HG03280 (cell line): ENCODE data around the gene TNRC6C.
A peak's percentile ranks its signal among the peaks of the same experiment; 100 is the strongest.

Source experiments
- ATAC-seq: cut with Tn5 transposase; IDR thresholded peaks from one replicate; pipeline ENCODE4 v1.9.1; 2021; ENCODE audit warnings: mild to moderate bottlenecking, moderate library complexity; ENCODE audit not compliant: unreplicated experiment

TNRC6C gene

GRCh38 chr17:78012428-78012827 lies 53.9 kb downstream of the TNRC6C start:
- ATAC-seq = no peak

- ATAC-seq = no peak
Measured at GRCh38 chr17:78013683-78014467, 55.4 kb downstream of the TNRC6C start.

GRCh38 chr17:78014646-78015045 lies 56.1 kb downstream of the TNRC6C start:
- ATAC-seq = no peak

GRCh38 chr17:78016852-78017251 lies 58.3 kb downstream of the TNRC6C start:
- ATAC-seq = no peak

- no peak for ATAC-seq
Measured at GRCh38 chr17:78019367-78019975, 61.0 kb downstream of the TNRC6C start.

- ATAC-seq = peak; percentile 41
Measured at GRCh38 chr17:78019976-78020716, 61.6 kb downstream of the TNRC6C start.

GRCh38 chr17:78020717-78021108 lies 62.2 kb downstream of the TNRC6C start:
- peak; percentile 25 for ATAC-seq

GRCh38 chr17:78022425-78022824 lies 63.9 kb downstream of the TNRC6C start:
- no peak for ATAC-seq

GRCh38 chr17:78023042-78023441 lies 64.5 kb downstream of the TNRC6C start:
- ATAC-seq = no peak

GRCh38 chr17:78026381-78026780 lies 67.9 kb downstream of the TNRC6C start:
- ATAC-seq = no peak

- no peak for ATAC-seq
Measured at GRCh38 chr17:78027121-78027520, 68.6 kb downstream of the TNRC6C start.

- ATAC-seq = no peak
Measured at GRCh38 chr17:78029697-78030096, 71.2 kb downstream of the TNRC6C start.

- ATAC-seq = no peak
Measured at GRCh38 chr17:78031435-78031834, 72.9 kb downstream of the TNRC6C start.

GRCh38 chr17:78032166-78032565 lies 73.7 kb downstream of the TNRC6C start:
- no peak for ATAC-seq

- ATAC-seq = no peak
Measured at GRCh38 chr17:78034429-78035091, 76.1 kb downstream of the TNRC6C start.

- ATAC-seq = no peak
Measured at GRCh38 chr17:78037280-78037679, 78.8 kb downstream of the TNRC6C start.

- no peak for ATAC-seq
Measured at GRCh38 chr17:78038748-78039288, 80.3 kb downstream of the TNRC6C start.

GRCh38 chr17:78039581-78039980 lies 81.1 kb downstream of the TNRC6C start:
- no peak for ATAC-seq

- ATAC-seq = no peak
Measured at GRCh38 chr17:78040440-78041385, 82.2 kb downstream of the TNRC6C start.
